OCI-LY1 (cell line): ENCODE data around the gene LCN15.

ENCODE experiments used
- EZH2 ChIP-seq: fragments of 200-600 bp; sonication (generic), shearing (Covaris generic); IDR thresholded peaks from 2 replicates; pipeline ENCODE4 v1.8.0; 2017; ENCODE audit warnings: borderline replicate concordance, mixed run types, mild to moderate bottlenecking, antibody characterized with exemption, low read length, moderate library complexity, mixed read lengths
- TF ChIP-seq, protein P1 (sequence below): fragments of 200-600 bp; sonication (generic), shearing (Covaris generic); IDR thresholded peaks from 2 replicates; pipeline ENCODE4 v1.5.1; 2017; ENCODE audit warnings: mild to moderate bottlenecking, antibody characterized with exemption, low read length, moderate library complexity, mixed read lengths

DNA sequence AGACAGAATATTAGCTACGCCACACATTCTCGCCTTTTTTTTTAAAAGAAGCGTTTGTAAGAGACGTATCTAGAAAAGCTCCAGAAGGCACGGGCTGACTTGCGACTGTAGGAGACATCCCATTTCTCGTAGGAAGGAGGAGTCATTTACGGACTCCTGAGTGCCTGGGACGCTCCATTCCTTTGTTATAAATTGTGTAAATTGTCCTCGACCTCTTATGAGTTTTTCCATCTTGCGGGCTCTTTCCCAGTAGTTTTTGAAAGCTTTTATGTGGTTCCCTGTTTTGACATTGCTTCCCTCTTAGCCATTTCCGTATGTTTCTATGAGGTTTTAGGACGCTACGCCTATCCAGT, 44.5 kb upstream of the LCN15 start:
- TF ChIP-seq, protein P1, sequence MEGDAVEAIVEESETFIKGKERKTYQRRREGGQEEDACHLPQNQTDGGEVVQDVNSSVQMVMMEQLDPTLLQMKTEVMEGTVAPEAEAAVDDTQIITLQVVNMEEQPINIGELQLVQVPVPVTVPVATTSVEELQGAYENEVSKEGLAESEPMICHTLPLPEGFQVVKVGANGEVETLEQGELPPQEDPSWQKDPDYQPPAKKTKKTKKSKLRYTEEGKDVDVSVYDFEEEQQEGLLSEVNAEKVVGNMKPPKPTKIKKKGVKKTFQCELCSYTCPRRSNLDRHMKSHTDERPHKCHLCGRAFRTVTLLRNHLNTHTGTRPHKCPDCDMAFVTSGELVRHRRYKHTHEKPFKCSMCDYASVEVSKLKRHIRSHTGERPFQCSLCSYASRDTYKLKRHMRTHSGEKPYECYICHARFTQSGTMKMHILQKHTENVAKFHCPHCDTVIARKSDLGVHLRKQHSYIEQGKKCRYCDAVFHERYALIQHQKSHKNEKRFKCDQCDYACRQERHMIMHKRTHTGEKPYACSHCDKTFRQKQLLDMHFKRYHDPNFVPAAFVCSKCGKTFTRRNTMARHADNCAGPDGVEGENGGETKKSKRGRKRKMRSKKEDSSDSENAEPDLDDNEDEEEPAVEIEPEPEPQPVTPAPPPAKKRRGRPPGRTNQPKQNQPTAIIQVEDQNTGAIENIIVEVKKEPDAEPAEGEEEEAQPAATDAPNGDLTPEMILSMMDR, result no peak
- TF ChIP-seq EZH2, result no peak
